Fibroblast of skin of back (primary cell): ENCODE measurements around the gene FOLR2.
A peak's percentile ranks its signal among the peaks of the same experiment; 100 is the strongest.

Source experiments
- DNase-seq: peaks from one replicate; pipeline ENCODE4 v3.0.0-alpha.2; 2013

FOLR2 gene

DNA sequence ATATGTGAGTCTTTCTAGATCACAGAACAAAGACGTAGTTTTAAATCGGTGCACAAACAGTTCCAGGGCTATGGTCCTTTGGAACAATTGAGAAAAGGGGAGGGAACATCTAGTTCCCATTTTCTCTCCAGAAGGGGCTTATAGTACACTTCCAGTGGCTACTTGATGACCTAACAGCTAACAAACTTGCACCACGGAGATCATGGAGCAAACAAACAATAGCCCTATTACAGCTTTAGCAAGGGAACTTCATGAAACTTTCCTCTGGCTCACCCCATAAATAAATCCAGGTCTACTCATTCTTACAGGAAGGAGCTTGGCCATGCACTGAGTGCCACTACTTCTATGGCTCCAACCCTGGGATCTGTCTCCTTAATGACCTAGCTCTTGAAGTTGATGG lies 8.3 kb upstream of the FOLR2 start:
- no peak for DNase-seq

DNA sequence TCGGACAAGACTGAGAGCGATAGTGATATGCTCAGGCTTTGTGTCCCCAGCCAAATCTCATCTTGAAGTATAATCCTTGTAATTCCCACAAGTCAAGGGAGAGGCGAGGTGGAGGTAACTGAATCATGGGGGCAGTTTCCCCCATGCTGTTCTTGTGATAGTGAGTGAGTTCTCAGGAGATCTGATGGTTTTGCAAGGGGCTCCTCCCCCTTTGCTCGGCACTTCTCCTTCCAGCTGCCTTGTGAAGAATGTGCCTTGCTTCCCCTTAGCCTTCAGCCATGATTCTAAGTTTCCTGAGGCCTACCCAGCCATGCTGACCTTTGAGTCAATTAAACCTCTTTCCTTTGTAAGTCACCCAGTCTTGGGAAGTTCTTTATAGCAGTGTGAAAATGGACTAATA lies 7.5 kb upstream of the FOLR2 start:
- no peak for DNase-seq

DNA sequence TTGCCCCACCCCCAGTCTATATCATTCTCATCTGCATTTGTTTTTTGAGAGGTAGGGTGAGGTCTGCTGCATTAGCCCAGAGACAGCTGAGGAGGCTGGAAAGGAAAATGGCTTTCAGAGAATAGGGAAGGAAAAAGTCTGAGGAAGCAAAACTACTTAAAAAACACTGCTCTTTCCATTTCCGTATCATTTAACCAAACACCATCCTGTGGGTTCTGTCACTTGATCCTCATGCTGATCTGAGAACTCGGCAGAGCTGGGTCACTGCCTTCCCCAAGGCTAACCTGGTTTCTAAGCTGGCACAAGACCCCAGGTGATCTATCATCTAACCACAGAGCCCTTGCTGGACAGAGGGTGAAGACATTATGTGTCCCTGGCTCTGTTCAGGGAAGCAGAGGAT lies 1.2 kb downstream of the FOLR2 start:
- DNase-seq: no peak

DNA sequence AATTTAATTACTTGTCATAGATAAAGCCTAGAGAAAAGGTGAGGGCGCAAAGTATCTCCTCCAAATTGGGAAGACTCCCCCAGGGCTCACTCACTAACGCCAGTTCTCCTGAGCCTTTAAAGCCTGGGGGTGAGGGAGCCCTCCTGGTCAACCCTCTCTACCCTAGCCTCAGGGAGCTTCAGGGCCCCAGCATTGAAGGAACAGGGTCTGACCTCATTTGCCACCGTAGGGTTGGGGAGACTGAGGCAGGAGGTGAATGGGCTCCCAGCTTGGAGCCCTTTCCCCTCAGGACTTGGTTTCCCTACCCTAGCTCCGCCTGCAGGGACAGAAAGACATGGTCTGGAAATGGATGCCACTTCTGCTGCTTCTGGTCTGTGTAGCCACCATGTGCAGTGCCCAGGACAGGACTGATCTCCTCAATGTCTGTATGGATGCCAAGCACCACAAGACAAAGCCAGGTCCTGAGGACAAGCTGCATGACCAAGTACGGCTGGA lies 1.7 kb downstream of the FOLR2 start:
- no peak for DNase-seq

DNA sequence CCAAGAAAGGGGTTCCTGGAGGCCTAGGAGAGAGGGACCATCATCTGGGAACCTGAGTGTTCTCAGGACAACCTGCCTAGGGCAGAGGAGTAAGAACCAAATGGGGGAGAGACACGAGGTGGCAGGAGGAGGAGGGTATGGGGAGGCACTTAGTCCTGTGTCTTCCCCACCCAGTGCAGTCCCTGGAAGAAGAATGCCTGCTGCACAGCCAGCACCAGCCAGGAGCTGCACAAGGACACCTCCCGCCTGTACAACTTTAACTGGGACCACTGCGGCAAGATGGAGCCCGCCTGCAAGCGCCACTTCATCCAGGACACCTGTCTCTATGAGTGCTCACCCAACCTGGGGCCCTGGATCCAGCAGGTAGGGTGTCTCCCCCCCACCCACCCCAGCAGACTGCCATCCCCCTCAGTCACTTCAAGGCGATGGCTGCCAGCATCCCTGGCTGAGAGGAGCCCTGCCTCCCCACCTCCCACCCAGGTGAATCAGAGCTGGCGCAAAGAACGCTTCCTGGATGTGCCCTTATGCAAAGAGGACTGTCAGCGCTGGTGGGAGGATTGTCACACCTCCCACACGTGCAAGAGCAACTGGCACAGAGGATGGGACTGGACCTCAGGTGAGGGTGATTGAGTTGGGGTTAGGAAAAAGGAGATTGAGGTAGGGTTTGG lies 4.2 kb downstream of the FOLR2 start:
- DNase-seq: no peak

DNA sequence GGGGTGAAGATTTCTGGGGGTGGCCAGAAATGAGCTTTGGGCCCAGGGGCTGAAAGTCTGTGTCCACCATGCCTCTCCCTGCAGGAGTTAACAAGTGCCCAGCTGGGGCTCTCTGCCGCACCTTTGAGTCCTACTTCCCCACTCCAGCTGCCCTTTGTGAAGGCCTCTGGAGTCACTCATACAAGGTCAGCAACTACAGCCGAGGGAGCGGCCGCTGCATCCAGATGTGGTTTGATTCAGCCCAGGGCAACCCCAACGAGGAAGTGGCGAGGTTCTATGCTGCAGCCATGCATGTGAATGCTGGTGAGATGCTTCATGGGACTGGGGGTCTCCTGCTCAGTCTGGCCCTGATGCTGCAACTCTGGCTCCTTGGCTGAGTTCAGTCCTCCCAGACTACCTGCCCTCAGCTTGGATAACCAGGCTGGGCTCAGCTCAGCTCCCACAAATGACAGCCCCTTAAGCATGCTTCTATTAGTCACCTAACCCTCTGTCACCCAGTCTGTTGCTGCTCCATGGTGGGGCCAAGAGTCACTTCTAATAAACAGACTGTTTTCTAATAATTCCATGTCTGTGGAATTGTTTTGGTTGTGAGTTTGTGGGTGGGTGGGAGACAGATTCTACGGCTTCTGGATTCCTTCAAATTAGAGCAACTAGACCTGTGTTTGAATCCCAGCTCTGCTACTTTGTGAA lies 4.9 kb downstream of the FOLR2 start:
- DNase-seq: no peak

DNA sequence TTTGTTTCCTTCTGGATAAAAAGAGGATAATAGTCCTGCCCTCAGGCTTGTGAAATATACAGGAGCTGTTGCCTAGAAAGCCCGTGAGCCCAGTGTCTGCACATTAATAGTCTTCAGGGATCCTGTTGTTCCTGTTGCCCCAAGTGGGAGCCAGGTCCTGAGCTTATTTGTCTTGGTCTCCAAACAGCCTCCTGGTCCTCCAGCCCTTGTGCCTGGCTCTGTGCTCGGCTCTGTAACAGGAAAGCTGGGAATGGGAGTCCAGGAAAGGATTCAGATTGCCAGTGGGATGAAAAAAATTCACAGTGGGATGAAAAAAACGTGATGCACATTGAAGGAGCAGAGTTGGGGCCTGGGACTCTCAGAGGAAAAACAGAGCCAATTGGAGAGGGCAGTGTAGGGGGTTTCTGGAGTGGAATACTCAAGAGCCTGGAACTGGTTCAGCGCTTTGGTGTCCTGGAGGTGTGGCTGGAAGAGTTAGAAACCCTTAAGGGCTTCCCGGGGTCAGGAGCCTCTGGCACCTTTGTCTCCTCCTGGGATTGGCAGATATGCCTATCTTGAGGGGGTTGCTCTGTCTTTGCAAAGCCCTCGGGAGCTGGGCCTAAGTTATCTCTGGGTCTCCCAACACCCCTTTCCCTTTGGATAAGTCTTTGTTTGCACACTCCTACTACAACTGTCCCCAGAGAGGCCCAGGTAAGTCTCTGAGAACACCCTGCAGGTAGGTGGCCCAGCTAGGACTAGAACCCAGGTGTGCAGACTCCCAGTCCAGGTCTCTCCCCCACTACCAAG lies 5.7 kb downstream of the FOLR2 start:
- DNase-seq: no peak

DNA sequence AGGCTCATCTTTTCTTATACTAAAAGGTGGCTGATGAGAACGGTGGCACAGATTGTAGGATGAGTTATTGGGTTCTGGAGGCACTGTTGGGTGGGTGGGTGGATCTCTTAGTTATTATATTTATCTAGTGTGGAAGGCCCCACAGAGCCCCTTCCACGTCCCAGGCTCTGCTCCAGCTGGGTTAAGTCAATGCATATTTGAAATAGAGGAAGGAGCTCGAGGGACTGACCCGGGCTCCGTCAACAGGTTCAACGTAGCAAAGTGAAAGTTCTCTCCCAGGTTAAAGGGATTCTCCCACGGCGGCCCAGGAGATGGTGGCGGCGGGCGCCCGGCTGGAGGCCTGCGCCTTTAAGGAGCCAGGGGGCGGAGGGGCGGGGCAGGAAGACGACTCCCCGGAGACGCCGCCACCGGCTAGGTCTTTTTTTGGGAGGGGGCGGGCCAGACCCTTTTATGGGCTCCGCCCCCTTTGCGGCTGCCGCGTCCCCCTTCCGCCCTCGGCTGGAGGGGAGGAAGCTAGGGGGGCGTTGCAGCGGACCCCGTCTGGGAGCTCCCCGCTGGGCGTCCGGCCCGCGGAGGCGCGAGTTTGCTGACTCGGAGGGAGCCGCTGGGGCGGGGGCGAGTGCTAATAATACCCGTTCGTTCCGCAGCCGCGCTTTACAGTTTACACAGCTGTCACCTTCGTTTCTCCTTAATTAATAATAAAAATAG lies 6.5 kb downstream of the FOLR2 start:
- DNase-seq: peak; percentile 93

DNA sequence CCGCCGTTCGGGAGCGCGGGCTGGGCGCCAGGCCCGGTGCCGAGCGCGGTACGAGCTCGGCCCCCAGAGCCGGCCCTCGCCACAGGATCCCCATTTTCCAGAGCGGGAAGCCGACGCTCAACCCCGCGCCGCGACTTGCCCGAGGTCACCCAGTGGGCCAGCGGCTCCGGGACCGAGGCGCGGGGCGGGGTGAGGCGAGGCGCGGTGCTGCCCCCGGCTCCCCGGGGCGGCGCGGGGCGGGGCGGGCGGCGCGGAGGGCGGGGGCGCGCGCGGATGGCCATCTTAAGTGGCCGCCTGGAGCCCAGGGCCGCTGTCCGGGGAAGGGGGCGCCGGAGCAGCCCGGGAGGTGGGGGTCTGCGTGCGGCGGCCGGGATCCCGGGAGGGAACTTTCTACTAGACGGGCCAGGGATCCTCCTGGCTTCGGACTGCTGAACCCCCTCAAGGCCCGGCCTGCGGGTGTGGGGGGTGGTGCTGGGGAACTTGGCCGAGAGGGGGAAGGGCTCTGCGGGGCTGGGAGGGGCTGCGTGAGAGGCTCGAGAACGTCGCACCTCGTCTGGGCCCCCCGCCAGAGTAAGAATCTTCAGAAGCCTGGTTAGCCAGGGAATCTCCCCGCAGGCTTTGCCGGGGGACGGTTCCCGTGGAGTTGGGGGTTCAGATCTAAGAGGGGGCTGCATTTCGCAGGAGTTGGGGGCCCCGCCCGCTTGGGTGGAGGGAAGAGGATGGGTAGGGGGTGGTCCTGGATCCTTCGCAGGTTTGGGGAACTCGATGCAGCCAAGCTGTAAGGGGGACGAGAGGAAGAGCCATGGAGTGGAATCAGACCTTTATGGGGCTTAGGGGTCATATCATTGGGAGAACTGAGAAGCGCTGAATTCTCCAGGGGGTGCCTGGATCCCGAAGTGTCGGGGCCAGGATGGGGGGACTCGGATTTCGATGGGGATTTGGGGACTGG lies 7.3 kb downstream of the FOLR2 start:
- DNase-seq: peak; percentile 74

DNA sequence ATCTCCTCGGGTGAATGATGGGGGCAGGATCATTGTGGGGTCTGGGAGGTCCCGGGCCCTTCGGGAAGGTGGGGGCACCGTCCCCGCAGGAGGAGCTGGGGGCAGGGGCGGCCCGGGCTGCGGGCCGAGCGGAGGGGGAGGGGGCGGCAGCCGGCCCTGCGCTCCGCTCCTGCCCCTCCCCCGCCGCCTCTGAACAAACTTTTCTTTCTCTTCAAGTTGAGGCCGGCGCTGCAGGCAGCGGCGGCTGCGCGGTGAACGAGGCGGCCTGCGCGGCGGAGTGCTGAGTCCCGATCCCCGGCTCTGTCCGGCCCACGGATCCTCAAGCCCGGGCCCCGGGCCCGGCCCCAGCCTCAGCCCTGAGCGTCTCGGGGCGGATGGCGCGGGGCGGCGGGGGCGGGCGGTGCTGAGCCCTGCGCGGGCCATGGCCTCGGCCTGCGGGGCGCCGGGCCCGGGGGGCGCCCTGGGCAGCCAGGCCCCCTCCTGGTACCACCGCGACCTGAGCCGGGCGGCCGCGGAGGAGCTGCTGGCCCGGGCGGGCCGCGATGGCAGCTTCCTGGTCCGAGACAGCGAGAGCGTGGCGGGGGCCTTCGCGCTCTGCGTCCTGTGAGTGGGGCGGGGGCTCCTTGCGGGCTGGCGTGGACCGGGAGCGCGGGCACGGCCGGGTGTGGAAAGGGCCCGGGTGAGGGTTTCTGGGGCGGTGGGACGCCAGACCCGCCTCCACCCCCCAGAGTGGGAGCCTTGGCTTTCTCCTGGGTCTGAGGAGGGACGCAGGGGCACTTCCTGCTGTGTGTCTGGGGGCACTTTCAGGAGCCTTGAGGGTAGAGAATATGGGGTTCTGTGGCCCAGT lies 8.2 kb downstream of the FOLR2 start, which contains the start of gene INPPL1:
Gene INPPL1 (plus strand): TSS at position 204 of the 847 bp plus-strand sequence. CDS start 218 bp downstream, at position 422.
- DNase-seq: peak; percentile 35

DNA sequence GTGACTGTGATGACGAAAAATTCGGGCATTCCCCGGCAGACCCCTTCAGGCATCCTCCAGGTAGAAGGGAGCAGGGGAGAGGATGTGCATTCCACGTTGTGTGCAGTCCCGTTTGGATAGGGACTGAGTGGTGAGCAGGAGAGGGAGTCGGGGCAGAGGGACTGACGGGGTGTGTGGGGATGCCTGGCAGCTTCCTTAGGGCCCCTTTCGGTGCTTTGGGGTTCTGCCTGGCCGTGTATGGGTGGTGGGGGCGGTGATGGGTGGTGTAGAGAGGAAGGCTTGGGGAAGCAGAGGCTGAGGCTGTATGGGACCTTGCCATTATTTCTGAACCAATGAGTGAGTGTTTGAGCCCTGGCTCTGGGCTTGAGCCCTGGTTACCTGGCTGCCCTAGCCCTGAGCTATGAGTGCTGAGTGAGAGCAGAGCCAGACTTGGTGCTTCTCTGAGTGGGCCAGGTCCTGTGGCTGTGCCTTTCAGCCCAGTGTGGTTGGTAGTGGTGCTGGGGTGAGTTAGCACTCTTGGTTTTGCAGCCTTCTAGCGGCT lies 8.9 kb downstream of the FOLR2 start:
- DNase-seq: no peak

DNA sequence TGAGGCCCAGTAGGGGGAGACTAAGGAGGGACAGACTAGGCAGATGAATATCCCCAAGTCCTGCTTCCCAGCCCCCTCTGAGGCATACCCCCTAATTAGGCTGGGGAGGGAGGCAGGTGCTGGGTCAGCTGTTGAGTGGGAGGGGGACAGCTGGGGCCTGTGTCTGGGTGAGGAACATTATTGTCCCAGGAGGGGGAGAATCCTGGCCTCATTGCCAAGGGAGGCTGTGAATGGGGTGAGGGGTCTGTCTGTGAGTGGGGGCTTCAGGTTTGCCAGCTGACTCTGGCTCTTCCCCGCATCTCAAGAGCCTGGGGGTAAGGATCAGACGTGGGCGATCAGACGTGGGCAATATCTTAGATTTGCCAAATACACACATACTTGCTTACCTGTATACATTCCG lies 10.1 kb downstream of the FOLR2 start:
- DNase-seq: no peak

DNA sequence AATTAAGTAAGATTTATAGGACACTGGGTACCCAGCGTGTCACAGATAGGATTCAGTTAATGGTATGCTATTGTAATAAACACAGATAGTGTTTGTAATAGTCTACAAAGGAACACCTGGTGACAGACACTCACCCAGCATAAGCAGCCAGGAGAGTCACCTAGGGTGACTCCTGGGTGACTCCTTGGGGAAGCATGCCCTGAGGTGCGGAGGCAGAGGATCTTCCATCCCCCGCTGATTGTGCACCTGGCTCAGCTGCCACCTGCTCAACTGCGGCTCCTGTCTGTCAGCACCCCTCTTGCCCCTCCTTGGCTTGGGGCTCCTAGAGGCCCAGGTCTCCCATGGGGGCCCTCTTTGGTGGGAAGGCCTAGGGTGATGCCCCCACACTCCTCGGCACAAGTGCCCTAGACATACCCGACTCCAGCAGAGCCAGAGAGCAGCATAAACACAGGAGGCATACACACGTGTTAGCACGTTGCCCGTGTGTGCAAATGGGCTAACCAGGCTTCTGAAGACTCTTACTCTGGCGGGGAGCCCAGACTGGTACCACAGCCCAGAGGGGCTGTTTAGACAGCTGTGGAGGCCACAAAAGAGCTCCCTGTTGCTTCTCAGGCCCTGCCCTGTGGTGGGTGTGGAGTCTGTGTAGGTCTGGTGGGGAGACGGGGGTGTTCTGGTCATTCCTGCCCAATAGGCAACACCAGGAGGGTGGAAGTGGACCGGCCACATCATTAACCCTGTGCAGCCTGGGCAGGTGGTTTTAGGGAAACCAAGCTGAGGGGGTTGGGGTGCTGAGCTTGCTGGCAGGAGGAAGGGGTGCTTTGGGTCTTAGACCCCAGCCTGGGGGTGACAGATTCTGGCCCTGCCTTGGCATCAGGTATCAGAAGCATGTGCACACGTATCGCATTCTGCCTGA lies 11.0 kb downstream of the FOLR2 start:
- peak; percentile 25 for DNase-seq

DNA sequence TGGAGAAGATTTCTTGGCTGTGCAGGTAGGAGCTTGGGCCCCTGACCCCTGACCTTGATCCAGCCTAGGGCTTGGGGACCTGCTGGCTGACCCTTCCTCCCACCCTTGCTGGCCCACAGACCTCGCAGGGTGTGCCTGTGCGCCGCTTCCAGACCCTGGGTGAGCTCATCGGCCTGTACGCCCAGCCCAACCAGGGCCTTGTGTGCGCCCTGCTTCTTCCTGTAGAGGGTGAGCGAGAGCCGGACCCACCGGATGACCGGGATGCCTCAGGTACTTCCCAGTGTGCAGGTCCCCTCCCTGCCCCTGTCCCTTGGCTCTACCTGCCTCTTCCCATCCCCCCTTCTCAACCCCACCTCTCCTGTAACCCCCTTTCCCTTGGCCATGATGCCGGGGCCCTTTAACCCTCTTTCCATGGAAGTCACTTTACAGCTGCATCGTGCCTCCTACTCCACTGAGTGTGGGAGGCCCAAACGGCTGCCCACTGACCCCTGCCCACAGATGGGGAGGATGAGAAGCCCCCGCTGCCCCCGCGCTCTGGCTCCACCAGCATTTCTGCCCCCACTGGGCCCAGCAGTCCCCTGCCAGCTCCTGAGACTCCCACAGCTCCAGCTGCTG lies 11.7 kb downstream of the FOLR2 start:
- no peak for DNase-seq

DNA sequence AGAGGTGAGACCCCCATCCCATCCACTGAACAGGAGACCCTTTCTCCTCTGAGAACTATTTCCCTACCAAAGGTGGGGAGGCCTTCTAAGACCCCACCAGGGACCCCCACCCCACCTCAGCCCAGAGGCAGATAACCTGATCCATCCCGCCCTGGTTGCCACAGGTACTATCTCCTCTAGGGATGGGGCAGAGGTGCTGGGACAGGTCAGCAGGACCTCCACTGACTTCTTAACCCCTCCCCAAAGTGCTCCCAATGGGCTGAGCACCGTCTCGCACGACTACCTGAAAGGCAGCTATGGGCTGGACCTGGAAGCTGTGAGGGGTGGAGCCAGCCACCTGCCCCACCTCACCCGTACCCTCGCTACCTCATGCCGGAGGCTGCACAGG lies 12.2 kb downstream of the FOLR2 start:
- no peak for DNase-seq

DNA sequence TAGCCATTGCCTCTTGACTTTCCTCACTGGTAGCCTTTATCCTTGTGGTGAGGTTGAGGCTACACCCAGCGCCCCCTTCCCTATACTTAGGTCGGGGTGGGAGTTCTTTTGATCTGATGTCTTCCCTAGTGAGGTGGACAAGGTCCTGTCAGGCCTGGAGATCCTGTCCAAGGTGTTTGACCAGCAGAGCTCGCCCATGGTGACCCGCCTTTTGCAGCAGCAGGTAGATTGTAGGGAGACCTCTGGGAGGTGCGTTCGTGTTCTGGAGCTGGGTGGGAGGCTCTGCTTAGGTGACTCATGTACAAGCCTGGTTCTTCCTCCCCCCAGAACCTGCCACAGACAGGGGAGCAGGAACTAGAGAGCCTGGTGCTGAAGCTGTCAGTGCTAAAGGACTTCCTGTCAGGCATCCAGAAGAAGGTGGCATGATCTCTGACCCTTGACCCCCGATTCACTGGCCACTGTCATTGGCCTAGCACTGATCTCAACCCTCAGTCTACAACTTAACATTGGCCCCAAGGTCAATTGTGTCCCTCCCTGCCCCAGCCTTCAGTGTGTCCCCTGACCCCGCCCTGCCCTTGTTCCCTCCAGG lies 12.8 kb downstream of the FOLR2 start:
- no peak for DNase-seq

DNA sequence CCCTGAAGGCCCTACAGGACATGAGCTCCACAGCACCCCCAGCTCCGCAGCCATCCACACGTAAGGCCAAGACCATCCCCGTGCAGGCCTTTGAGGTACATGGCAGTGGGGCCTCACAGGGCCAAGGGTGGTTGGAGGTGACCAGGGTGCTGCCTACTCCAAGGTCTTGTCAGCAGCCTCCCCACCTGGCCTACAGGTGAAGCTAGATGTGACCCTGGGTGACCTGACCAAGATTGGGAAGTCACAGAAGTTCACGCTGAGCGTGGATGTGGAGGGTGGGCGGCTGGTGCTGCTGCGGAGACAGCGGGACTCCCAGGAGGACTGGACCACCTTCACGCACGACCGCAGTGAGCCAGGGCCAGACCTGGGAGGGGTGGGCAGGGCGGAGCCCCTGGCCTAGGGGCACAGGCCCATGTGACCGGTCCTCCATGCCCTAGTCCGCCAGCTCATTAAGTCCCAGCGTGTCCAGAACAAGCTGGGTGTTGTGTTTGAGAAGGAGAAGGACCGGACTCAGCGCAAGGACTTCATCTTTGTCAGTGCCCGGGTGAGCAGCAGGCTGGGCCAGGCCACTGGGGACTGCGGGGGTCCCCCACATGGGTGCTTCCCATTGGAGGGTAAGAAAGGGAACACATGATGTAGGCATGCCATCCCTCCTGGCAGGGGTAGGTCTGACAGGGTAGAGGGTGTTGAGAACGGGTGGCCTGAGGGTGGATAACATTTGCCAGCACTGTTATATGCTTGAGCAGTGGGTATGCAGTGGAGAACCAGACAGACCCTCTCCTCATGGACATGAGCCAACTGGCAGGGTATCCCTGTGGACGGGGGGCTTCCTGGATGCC lies 13.6 kb downstream of the FOLR2 start:
- DNase-seq: no peak
